Measurements from ENCODE around the gene EXOC1. TPM values are rescaled to one million over a fixed set of nuclear protein-coding genes. Genes with fewer than 3 reads are reported as not detected.

Gene EXOC1
- total RNA-seq, 1 donor from 2014 or later, result 13.6 TPM

DNA sequence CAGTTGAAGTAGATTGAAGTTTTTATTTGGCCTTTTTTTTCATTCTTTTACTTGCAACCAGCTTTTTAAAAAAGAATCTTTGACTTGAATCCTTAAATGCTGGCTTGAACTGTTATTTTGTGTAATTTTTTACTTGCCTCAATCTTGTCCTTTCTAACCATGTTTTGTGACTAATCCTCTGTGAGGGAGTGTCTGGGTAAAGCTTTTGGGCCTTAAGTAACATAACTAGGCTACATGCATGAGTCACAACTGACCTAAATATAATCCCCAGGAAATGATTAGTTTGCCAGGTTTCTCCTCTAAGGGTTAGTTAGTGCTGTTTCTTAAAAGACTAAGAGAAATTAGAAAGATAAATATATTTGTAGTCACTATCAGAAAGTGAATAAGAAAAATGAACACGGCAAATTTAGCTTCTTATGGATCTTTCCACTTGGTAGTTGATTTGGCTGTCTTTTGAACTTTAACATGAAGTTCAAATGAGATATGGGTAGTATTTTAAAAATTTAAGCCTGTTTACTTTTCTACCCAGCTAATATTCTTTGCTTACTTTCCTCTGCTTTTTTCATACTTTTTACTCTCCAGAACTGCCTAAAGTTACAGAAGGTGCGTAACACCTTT, 13.0 kb downstream of the EXOC1 start:
- H3K4me1 ChIP-seq, result peaks cover 2 to 11% of the 10 kb centered on the region in 2 donors
- intact Hi-C loops (cut with DNase I), result loop anchor here (1.0 to 5.0 kb wide), 3 partner anchors 13 to 519 kb away; partner anchors contain the start of genes EXOC1, SRD5A3 and TMEM165
- H3K9me3 ChIP-seq, result no peaks in the 10 kb centered on the region
- peak overlapping the region; percentile 77 for H3K27ac ChIP-seq
- DNase-seq (ENCODE audit: low spot score in 2 of 2), result no peak
- H3K4me3 ChIP-seq, result peak overlapping the region in 1 of 2 donors; percentile 14
- TF ChIP-seq, protein P1, sequence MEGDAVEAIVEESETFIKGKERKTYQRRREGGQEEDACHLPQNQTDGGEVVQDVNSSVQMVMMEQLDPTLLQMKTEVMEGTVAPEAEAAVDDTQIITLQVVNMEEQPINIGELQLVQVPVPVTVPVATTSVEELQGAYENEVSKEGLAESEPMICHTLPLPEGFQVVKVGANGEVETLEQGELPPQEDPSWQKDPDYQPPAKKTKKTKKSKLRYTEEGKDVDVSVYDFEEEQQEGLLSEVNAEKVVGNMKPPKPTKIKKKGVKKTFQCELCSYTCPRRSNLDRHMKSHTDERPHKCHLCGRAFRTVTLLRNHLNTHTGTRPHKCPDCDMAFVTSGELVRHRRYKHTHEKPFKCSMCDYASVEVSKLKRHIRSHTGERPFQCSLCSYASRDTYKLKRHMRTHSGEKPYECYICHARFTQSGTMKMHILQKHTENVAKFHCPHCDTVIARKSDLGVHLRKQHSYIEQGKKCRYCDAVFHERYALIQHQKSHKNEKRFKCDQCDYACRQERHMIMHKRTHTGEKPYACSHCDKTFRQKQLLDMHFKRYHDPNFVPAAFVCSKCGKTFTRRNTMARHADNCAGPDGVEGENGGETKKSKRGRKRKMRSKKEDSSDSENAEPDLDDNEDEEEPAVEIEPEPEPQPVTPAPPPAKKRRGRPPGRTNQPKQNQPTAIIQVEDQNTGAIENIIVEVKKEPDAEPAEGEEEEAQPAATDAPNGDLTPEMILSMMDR (IDR thresholded peaks at IDR 0.05), result no peak
- H3K27me3 ChIP-seq, result no peaks in the 10 kb centered on the region
- peaks cover 23 to 45% of the 10 kb centered on the region in 2 donors for H3K36me3 ChIP-seq

DNA sequence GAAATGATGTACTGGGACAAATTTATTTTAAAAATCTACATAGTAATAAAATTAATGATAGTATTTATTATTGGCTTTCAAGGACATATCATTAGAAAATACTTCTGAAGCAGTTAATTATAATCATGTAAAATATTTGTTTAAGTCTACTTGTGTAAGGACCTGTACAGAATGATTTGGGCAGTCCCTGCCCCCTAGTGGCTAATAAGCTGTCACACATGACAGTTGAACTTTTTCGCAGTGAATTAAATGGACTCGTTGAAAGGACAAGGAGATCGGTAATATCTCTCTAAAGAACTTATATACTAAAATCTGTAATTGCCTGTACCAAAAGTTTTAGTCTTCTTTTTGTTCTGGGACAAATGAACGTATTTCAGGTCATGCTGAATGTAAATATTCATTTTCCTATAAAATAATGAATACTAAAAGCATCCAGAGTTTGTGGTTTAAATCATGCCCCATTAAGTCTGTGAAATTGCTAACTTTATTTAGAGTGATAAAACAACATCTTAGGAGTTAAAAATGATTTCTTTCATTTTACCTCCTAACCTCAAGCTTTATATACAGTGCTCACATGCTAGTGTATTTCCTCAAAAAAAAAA, 13.6 kb downstream of the EXOC1 start:
- intact Hi-C loops (cut with DNase I), result loop anchor here (1.0 to 5.0 kb wide), 3 partner anchors 14 to 520 kb away; partner anchors contain the start of genes EXOC1, SRD5A3 and TMEM165
- TF ChIP-seq, protein P1 (IDR thresholded peaks at IDR 0.05), result peak; percentile 29 to 70 (median 59)
- Histone ChIP-seq H3K27me3 (no peaks in the 10 kb centered on the region), H3K4me1 (peaks cover 2 to 11% of the 10 kb centered on the region in 2 donors), H3K27ac (peak overlapping the region; percentile 77), H3K36me3 (peaks cover 27 to 45% of the 10 kb centered on the region in 2 donors), H3K9me3 (no peaks in the 10 kb centered on the region), H3K4me3 (peak overlapping the region in 1 of 2 donors; percentile 14)
- DNase-seq (ENCODE audit: low spot score in 2 of 2), result no peak

- DNase-seq (ENCODE audit: low spot score in 2 of 2), result no peak
- TF ChIP-seq, protein P1 (IDR thresholded peaks at IDR 0.05), result no peak
- H3K9me3 ChIP-seq, result no peaks in the 10 kb centered on the region
- no peak overlapping the region for H3K4me3 ChIP-seq
- no peaks in the 10 kb centered on the region for H3K27me3 ChIP-seq
- H3K27ac ChIP-seq, result no peak overlapping the region
- peaks cover 34 to 38% of the 10 kb centered on the region in 2 donors for H3K36me3 ChIP-seq
- H3K4me1 ChIP-seq, result peaks cover 2 to 11% of the 10 kb centered on the region in 2 donors
- intact Hi-C loops (cut with DNase I), result loop anchor here (5.0 kb wide), 2 partner anchors 471 to 521 kb away; partner anchors contain the start of genes SRD5A3 and TMEM165
These were observed 15.2 kb downstream of the EXOC1 start for GRCh38 chr4:55868581-55869090.

- peaks cover 34 to 54% of the 10 kb centered on the region in 2 donors for H3K36me3 ChIP-seq
- H3K4me1 ChIP-seq, result peaks cover 2 to 5% of the 10 kb centered on the region in 2 donors
- DNase-seq (ENCODE audit: low spot score in 2 of 2), result no peak
- TF ChIP-seq, protein P1 (IDR thresholded peaks at IDR 0.05), result no peak
- H3K9me3 ChIP-seq, result no peaks in the 10 kb centered on the region
- intact Hi-C loops (cut with DNase I), result no loop called here
- no peaks in the 10 kb centered on the region for H3K27me3 ChIP-seq
- no peak overlapping the region for H3K27ac ChIP-seq
- no peak overlapping the region for H3K4me3 ChIP-seq
These were observed 17.9 kb downstream of the EXOC1 start for GRCh38 chr4:55871299-55871800.

- H3K36me3 ChIP-seq, result peaks cover 39 to 60% of the 10 kb centered on the region in 2 donors
These were observed 21.4 kb downstream of the EXOC1 start for GRCh38 chr4:55874831-55875230.

More at GRCh38 chr4:55874831-55875230, 21.4 kb downstream of the EXOC1 start:
- Histone ChIP-seq H3K27ac (no peak overlapping the region), H3K27me3 (no peaks in the 10 kb centered on the region), H3K9me3 (no peaks in the 10 kb centered on the region), H3K4me1 (peaks cover 0 to 3% of the 10 kb centered on the region in 2 donors), H3K4me3 (no peak overlapping the region)
- intact Hi-C loops (cut with DNase I), result no loop called here
- DNase-seq (ENCODE audit: low spot score in 2 of 2), result no peak
- TF ChIP-seq, protein P1 (IDR thresholded peaks at IDR 0.05), result no peak
